Urinary bladder (tissue), 4 donors: ENCODE data around the gene DCAF17. TPM values are rescaled to one million over a fixed set of nuclear protein-coding genes. Genes with fewer than 3 reads are reported as not detected.
"Not testable (repeated sequence)": the region's sequence is repeated elsewhere in the genome, so short reads cannot be mapped to it uniquely, and the experiment has no call there.

Experiments
- DNase-seq: peaks from one replicate; pipeline ENCODE4 v3.0.0-alpha.2; 2015; ENCODE audit errors: extremely low spot score
- H3K27ac ChIP-seq: one replicate; pipeline ENCODE4 v1.5.1; 2013; ENCODE audit warnings: low read depth, mild to moderate bottlenecking, moderate library complexity
- H3K36me3 ChIP-seq: one replicate; pipeline ENCODE4 v1.6.1; 2013; ENCODE audit warnings: mild to moderate bottlenecking, moderate library complexity; ENCODE audit not compliant: insufficient read depth
- H3K4me1 ChIP-seq: one replicate; pipeline ENCODE4 v1.6.1; 2013; ENCODE audit warnings: mild to moderate bottlenecking, moderate library complexity; ENCODE audit not compliant: insufficient read depth
- H3K4me3 ChIP-seq: one replicate; pipeline ENCODE4 v1.5.1; 2013; ENCODE audit warnings: low read depth, low read length
- WGBS: extraction: QIAGEN DNeasy Blood & Tissue Kit; methylation state at CpG from one replicate; pipeline ENCODE4 v1.1.7; 2013; 5-methylcytosine and 5-hydroxymethylcytosine counted together
- polyA plus RNA-seq: library from polyadenylated mRNA; stranded (reverse); fragments of 200-250 nt; gene quantifications from one replicate; pipeline ENCODE4 v1.2.3, GENCODE V29; 2013
- total RNA-seq: library from RNA; depleted of rRNA; stranded (reverse); fragments of >200 nt; gene quantifications from one replicate; pipeline ENCODE4 v1.2.3, GENCODE V29; 2014
- donor health status: healthy with polysubstance abuse.
- donor health status: healthy.

Gene DCAF17
- total and polyA plus RNA-seq, 2 donors, result 9.3 to 48.0 TPM

DNA sequence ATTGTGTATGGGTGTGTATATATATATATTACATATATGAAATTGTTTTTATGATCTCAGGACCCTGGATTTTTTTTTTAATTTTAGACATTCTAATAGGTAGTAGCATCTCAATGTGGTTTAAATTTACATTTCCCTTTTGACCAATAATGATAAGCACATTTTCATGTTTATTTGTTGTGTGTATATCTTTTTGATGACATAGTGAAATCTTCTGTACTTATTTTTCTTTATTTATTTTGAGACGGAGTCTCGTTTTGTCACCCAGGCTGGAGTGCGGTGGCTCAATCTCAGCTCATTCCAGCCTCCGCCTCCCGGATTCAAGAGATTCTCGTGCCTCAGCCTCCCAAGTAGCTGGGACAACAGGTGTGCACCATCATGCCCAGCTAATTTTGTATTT, 53.2 kb downstream of the DCAF17 start:
- Histone ChIP-seq H3K27ac (no peak overlapping the region), H3K4me1 (no peaks in the 10 kb centered on the region), H3K36me3 (no peaks in the 10 kb centered on the region), H3K4me3 (no peak overlapping the region)
- DNase-seq, result no peak
- WGBS, result 98% methylated on average over 6 of the region's 6 CpGs

DNA sequence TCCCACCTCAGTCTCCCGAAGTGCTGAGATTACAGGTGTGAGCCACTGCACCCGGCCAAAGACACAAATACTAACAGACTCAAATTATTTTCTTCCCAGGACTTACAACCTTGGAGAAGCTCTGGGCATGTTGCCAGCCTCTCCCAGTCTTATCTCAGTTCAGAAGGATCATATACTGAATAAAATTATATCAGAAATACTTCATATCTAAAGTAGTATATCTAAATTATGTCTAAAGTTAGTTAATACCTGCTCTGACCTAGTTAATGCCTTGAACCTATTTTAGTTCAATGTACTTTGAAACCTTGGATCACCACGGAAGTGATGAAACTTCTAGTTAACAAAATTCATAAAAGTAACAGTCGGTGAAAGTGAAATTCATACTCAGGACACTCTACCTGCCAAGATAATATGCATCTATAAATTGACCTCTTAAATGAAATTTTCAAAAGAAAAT, 53.8 kb downstream of the DCAF17 start:
- WGBS, result 82% methylated on average over 4 of the region's 4 CpGs
- H3K36me3 ChIP-seq, result no peaks in the 10 kb centered on the region
- H3K4me1 ChIP-seq, result no peaks in the 10 kb centered on the region
- H3K4me3 ChIP-seq, result no peak overlapping the region
- DNase-seq, result no peak
- no peak overlapping the region for H3K27ac ChIP-seq

DNA sequence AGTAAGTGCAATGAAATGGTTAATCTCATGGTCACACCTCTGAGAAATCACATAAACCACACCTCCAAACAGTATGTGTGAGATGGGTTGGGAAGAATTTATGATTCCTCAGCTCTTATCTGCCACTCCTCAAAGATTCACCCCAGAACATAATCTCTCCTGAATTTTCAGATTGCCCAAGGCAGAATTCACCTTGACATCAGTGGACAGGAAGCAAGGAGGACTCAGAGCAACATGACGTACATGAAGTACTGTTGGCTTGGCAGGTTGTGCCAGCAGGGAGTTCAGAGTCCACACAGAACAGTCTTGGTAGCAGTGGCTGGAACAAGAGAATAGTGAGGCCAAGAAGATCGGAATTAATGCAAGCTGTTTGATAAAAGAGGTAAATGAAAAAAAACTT, 56.6 kb downstream of the DCAF17 start:
- WGBS, result 91% methylated on average over 2 of the region's 2 CpGs
- no peaks in the 10 kb centered on the region for H3K4me1 ChIP-seq
- H3K4me3 ChIP-seq, result no peak overlapping the region
- no peak for DNase-seq
- H3K27ac ChIP-seq, result no peak overlapping the region
- no peaks in the 10 kb centered on the region for H3K36me3 ChIP-seq

DNA sequence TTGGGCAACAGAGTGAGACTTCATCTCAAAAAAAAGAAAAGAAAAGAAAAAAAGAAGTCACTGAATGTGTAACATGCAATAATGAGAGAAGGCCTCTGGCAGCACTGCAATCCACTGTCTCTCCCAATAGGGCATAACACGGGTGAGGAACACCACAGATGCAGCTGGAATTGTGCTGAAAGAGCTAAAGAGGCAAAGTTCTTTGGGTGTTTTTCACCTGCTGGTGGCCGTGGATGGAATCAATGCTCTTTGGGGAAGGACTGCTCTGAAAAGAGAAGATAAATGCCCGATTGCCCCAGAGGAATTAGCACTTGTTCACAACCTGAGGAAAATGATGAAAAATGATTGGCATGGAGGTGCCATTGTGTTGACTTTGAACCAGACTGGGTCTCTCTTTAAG, 57.3 kb downstream of the DCAF17 start:
- H3K4me1 ChIP-seq, result no peaks in the 10 kb centered on the region
- no peak overlapping the region for H3K4me3 ChIP-seq
- H3K27ac ChIP-seq, result no peak overlapping the region
- WGBS, result 92% methylated on average over 3 of the region's 3 CpGs
- no peak for DNase-seq
- H3K36me3 ChIP-seq, result no peaks in the 10 kb centered on the region

DNA sequence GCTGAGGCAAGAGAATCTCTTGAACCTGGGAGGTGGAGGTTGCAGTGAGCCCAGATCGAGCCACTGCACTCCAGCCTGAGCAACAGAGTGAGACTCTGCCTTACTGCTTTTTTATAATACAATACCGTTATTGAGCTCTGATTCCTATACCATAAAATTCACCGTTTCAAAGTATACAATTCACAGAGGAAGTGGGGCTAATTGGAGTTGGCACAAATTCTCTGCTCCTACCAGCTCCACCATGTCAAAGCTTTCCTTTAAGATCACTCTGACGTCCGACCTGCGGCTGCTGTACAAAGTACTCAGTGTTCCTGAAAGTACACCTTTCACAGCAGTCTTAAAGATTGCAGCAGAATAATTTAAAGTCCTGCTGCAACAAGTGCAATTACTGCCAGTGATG, 58.6 kb downstream of the DCAF17 start:
- no peak for DNase-seq
- 78% methylated on average over 6 of the region's 6 CpGs for WGBS
- Histone ChIP-seq H3K36me3 (no peaks in the 10 kb centered on the region), H3K4me1 (no peaks in the 10 kb centered on the region), H3K4me3 (no peak overlapping the region), H3K27ac (no peak overlapping the region)

DNA sequence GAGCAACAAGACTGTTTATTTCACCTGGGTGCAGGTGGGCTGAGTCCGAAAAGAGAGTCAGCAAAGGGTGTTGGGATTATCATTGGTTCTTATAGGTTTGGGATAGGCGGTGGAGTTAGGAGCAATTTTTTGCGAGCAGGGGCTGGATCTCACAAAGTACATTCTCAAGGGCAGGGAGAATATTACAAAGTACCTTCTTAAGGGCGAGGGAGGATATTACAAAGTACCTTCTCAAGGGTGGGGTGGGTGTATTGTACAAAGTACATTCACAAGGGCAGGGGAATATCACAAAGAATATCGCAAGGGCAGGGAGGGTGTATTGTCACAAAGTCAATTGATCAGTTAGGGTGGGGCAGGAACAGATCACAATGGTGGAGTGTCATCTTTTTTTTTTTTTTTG, 63.6 kb downstream of the DCAF17 start:
- 96% methylated on average over 5 of the region's 5 CpGs for WGBS
- H3K27ac ChIP-seq, H3K4me3 ChIP-seq, H3K36me3 ChIP-seq, H3K4me1 ChIP-seq, DNase-seq: not testable (repeated sequence)

DNA sequence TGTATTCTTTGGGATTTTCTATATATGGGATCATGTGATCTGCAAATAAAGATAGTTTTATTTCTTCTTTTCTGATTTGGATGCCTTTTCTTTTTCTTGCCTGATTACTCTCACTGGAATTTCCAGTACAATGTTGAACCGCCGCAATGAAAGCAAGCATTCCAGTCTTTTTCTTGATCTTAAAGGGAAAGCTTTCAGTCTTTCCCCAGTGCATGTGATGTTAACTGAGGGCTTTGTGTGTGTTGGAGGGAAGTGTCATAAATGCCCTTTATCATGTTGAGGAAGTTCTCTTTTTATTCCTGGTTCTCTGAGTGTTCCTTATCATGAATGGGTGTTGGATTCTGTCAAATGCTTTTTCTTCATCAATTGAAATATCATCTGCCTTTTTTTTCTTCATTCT, 71.3 kb downstream of the DCAF17 start:
- H3K36me3 ChIP-seq, result no peaks in the 10 kb centered on the region
- no peaks in the 10 kb centered on the region for H3K4me1 ChIP-seq
- WGBS, result 22% methylated on average over 2 of the region's 2 CpGs
- no peak for DNase-seq
- no peak overlapping the region for H3K4me3 ChIP-seq
- H3K27ac ChIP-seq, result no peak overlapping the region

DNA sequence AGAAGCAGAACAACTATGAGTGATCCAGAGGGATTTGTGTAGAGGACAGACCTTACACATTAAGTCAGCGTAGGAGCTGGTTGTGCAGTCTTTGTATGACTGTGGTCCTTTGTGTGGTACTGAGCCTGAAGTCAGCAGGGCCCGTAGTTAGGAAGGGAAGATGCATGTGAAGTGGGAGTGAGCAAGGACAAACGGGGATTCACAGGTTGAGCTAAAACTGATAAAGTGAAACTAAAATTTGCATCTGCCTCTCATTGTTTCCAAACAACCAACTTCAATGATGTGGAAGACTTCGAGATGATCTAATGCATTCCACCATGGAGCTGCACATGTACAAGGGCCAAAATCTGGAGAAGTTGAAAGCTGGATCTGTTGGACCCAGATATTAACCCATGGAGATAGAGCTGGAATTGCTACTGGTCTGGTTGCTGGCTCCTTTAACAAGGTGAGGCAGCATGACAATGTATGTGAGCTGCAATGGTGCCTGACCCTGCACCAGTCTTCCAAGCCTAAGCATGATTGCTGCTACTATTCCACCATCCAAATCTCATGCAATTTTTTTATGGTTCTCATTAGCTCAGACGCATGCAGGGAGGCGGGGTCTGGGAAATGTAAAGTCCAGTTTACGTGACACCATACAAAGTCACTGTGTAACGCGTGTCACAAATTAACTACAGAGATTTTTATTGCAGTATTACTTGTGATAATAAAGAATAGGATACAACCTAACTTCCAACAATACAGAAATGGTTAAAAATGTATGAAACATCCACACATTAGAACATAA, 76.1 kb downstream of the DCAF17 start:
- no peak for DNase-seq
- no peak overlapping the region for H3K27ac ChIP-seq
- no peaks in the 10 kb centered on the region for H3K4me1 ChIP-seq
- H3K4me3 ChIP-seq, result no peak overlapping the region
- 87% methylated on average over 9 of the region's 9 CpGs for WGBS
- no peaks in the 10 kb centered on the region for H3K36me3 ChIP-seq

DNA sequence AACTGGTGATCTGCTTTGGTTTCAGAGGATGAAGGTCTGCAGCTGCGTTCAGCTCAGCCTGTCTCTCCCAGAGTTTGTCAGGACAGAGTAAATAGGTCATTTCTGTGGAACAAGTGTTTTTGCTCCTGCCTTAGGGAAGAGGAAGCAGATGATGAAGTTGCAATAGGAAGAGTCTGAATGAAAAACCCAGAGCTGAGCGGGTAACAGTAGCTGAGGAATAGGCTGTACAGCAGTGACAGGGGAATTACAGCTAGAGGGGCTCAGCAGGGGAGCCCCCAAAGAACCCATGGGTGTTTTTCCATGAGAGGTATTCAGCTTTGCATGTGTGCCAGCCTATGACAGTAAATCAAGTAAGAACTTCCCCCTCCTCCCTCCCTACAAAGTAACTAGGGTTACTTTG, 78.0 kb downstream of the DCAF17 start:
- DNase-seq, result no peak
- 81% methylated on average over 2 of the region's 2 CpGs for WGBS
- no peak overlapping the region for H3K27ac ChIP-seq
- no peak overlapping the region for H3K4me3 ChIP-seq
- no peaks in the 10 kb centered on the region for H3K4me1 ChIP-seq
- H3K36me3 ChIP-seq, result no peaks in the 10 kb centered on the region

DNA sequence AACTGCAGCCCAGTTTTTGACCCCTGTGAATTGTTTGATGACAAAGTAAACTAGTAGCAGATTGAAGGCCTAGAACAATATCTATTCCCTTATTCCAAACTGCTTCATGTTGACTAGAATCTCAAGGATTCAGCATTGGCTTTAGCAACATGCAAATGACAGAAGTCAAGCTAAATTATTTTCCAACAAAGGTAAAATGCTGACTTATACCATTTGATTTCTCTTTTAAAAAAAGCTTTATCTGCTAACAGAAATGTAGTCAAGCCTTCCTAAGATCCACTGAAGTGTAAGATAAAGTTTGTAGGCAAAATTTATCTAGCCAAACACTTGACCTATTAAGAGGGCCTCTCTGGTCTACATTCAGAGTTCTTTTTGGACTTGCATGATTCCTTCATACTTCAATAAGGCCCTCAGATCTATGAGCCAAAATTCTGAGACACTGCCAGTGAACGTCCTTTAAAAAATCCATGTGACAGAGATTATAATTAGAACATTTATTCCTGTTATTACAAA, 78.7 kb downstream of the DCAF17 start:
- WGBS, result 28% methylated on average over 1 of the region's 1 CpG
- H3K4me1 ChIP-seq, result no peaks in the 10 kb centered on the region
- no peak for DNase-seq
- no peak overlapping the region for H3K4me3 ChIP-seq
- H3K27ac ChIP-seq, result no peak overlapping the region
- H3K36me3 ChIP-seq, result no peaks in the 10 kb centered on the region

DNA sequence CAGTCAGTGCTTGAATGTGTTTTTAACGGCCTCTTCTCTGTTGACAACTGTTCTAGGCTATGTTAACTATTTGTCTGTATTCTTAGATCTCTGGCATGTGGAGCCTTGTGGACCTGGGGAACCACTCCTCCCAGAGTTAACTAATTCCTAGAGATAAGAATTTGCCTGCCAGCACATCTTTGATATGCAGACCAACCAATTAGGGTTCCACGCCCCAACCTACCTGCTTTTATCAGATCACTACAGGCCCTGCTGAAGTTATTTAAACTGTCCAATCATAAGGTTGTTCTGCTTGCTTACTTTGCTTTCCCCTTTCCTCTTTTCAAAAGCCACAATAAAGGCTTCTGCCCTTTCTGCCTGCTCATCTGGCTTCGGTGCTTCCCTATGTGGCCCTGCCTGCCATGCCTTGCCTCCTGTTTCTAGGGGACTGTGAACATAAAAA, 79.7 kb downstream of the DCAF17 start:
- no peak overlapping the region for H3K27ac ChIP-seq
- H3K4me3 ChIP-seq, result no peak overlapping the region
- WGBS, result 65% methylated on average over 3 of the region's 3 CpGs
- no peaks in the 10 kb centered on the region for H3K36me3 ChIP-seq
- H3K4me1 ChIP-seq, result no peaks in the 10 kb centered on the region
- no peak for DNase-seq

DNA sequence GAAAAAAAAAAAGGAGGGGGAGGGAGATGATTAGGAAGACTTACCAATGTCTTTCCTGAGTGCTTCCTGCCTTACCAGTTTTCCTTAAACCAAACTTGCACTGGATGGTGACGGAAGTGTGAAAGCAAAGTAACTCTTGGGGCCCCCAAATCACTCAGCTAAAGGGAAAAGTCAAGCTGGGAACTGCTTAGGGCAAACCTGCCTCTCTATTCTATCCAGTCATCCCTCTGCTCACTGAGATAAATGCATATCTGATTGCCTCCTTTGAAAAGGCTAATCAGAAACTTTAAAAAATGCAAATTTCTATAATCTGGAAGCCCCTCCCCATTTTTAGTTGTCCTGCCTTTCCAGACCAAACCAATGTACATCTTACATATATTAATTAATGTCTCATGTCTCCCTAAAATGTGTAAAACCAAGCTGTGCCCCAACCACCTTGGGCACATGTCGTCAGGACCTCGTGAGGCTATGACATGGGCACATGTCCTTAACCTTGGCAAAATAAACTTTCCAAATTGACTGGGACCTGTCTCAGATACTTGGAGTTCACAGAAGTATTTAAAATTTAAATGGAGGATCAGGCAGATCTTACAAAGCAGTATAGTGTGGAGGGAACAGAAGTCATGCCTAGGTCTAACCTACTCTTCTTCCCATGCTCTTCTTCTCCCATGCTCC, 81.0 kb downstream of the DCAF17 start:
- WGBS, result 92% methylated on average over 3 of the region's 3 CpGs
- Histone ChIP-seq H3K4me1 (no peaks in the 10 kb centered on the region), H3K4me3 (no peak overlapping the region), H3K27ac (no peak overlapping the region), H3K36me3 (no peaks in the 10 kb centered on the region)
- DNase-seq, result no peak

DNA sequence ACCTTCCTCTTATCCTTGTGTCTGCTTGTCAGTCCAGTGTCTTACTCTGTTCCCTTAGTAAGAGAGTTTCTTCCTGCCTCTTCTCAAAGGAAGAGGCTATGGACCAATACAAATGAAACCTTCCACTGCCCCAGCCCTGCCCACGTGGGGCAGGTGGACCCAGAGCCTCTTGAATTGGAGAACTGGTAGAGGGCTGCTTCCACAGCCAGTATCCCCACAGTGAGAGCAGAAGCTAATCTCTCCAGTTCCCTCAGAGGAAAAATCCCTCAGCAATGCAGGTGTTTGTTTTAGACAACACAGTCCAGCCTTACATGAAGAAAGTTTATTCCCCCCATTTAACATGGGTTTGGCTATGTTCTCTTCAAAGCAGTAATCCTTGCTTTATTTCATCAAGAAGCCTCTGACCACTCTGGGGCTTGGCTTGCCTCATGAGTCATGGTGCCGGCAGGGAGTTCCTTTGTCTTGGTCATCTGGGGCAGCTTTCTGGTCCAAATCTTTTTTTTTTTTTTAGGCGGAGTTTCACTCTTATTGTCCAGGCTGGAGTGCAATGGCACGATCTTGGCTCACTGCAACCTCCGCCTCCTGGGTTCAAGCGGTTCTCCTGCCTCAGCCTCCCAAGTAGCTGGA, 81.8 kb downstream of the DCAF17 start:
- no peak overlapping the region for H3K27ac ChIP-seq

DNA sequence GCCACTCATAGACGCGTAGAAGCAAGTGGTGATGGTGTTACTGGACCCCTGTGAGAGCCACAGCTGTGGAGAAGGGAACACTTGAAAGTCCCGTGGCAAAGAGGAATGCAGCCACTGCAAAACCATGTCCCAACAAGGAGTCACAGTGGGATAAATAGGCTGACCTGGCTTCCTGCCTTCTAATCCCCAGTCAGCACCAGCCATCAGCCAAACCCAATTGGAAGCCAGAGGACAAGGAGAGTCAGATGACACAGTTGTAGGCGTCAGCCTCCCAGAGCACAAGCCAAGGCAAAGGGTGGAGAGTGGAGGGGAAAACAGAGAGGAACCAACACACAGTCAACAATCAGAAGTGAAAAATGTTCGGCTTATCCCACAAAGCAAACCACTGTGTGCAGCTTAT, 82.8 kb downstream of the DCAF17 start:
- no peaks in the 10 kb centered on the region for H3K36me3 ChIP-seq
- H3K4me1 ChIP-seq, result no peaks in the 10 kb centered on the region
- DNase-seq, result no peak
- H3K4me3 ChIP-seq, result no peak overlapping the region
- 86% methylated on average over 5 of the region's 5 CpGs for WGBS
- no peak overlapping the region for H3K27ac ChIP-seq

More for the DNA sequence above, 81.8 kb downstream of the DCAF17 start:
- no peaks in the 10 kb centered on the region for H3K36me3 ChIP-seq
- H3K4me1 ChIP-seq, result no peaks in the 10 kb centered on the region
- 72% methylated on average over 6 of the region's 6 CpGs for WGBS
- no peak for DNase-seq
- no peak overlapping the region for H3K4me3 ChIP-seq
